GM18508 (cell line): ENCODE data around the gene FSTL3.

ENCODE experiments used
- ATAC-seq: cut with Tn5 transposase; IDR thresholded peaks from one replicate; pipeline ENCODE4 v1.9.1; 2021; ENCODE audit warnings: moderate number of reproducible peaks; ENCODE audit not compliant: insufficient read depth, unreplicated experiment

Gene FSTL3

DNA sequence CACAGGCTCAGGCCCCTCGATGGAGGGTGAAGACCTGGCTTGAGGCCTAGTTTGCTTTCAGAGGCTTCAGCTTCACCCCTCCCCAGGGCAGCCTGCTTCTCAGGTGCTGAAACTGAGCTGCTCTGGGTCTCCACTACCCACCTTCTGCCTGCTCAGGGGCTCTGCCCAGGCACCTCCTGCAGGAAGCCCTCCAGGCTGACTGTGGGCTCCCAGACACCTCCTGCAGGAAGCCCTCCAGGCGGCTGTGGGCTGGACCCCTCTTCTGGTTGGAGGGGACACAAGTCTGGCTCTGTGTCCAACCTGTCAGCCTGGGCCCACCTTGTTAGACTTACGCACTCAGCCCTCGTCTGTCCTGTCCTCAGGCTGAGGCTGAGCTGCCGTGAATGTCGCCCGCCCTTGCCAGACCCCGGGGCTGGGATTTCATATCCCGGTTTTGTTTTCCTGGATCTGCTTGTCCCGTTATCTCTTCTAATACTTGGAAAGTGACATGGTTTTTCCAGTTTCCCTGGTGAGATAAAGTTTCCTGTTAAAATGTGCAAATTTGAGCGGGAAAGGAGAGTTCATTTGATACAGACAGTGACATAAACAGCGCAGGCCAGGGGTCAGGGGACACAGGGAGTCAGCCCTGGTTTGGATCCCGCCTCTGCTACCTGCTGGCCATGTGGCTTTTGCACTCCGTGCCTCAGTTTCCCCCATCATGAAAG, 53.9 kb downstream of the FSTL3 start:
- ATAC-seq: no peak

DNA sequence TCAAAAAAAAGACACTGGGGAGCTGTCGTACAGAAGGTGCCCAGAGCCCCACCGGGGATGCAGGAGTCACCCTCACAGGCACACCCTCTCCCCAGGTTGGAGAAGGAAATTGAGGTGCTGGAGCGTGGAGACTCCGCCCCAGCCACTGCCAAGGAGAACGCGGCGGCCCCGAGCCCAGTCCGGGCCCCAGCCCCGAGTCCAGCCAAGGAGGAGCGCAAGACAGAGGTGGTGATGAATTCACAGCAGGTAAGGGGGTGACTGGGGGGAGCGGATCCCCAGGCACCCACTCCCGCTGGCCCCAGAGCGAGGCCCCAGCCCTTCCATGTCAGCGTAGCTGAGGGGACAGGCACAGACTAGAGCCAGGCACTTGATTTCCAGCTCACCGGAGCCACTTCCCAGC, 54.8 kb downstream of the FSTL3 start:
- ATAC-seq: no peak

DNA sequence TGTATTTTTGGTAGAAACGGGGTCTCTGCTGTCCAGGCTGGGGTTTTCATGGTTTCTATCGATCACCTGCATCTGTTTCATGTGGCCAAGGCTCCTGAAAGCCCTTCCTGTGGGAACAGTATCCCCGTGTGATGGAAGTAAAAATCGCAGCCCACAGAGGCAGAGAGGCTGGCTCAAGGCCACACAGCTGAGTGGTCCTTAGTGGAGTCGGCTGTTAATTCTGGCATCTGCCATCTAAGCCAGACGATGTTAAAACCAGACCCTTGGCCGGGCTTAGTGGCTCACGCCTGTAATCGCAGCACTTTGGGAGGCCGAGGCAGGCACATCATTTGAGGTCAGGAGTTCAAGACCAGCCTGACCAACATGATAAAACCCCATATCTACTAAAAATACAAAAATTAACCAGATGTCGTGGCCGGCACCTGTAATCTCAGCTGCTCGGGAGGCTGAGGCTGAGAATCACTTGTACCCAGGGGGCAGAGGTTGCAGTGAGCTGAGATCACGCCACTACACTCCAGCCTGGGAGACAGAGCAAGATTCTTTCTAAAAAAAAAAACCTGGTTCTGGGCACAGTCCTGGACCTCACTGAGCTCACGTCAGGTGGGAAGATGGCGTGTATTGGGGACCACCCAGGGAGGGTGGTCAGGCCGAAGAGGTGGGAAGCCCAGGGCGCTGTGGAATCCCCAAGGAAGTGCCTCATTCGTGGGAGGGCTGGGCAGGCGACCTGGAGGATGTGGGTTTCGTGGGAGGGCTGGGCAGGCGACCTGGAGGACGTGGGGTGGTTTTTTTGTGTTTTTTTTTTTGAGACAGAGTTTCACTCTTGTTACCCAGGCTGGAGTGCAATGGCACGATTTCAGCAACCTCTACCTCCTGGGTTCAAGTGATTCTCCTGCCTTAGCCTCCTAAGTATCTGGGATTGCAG, 56.2 kb downstream of the FSTL3 start:
- no peak for ATAC-seq
